ENCODE data around the gene ICE2.

DNA sequence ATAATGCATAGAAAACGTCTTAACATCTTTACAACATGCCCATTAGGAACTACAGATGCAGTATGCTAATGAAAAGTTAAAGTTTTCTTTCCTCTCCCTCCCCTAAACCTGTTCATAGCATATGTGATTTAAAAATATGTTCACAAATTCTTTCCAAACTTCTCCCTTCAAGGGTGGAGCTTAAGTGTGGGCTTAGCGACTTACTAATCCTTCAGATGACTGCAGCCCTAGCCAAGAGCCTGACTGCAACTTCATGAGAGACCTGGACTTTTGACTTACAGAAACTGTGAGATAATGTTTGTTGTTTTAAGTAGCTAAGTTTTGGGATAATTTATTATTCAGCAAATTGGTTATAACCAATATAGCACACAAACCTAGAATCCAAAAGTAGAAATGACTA is 59.2 kb downstream of the ICE2 start:
- TF ChIP-seq POLR2AphosphoS5 (IDR thresholded peaks at IDR 0.05; ENCODE audit: low read depth): no peak
- no peak for TF ChIP-seq CTCF (IDR thresholded peaks at IDR 0.05; ENCODE audit: insufficient read depth, low read length)
- TF ChIP-seq, protein P1, sequence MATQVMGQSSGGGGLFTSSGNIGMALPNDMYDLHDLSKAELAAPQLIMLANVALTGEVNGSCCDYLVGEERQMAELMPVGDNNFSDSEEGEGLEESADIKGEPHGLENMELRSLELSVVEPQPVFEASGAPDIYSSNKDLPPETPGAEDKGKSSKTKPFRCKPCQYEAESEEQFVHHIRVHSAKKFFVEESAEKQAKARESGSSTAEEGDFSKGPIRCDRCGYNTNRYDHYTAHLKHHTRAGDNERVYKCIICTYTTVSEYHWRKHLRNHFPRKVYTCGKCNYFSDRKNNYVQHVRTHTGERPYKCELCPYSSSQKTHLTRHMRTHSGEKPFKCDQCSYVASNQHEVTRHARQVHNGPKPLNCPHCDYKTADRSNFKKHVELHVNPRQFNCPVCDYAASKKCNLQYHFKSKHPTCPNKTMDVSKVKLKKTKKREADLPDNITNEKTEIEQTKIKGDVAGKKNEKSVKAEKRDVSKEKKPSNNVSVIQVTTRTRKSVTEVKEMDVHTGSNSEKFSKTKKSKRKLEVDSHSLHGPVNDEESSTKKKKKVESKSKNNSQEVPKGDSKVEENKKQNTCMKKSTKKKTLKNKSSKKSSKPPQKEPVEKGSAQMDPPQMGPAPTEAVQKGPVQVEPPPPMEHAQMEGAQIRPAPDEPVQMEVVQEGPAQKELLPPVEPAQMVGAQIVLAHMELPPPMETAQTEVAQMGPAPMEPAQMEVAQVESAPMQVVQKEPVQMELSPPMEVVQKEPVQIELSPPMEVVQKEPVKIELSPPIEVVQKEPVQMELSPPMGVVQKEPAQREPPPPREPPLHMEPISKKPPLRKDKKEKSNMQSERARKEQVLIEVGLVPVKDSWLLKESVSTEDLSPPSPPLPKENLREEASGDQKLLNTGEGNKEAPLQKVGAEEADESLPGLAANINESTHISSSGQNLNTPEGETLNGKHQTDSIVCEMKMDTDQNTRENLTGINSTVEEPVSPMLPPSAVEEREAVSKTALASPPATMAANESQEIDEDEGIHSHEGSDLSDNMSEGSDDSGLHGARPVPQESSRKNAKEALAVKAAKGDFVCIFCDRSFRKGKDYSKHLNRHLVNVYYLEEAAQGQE (IDR thresholded peaks at IDR 0.05; ENCODE audit: insufficient replicate concordance, low read depth): no peak

All from HL-60 (cell line).